OCI-LY3 (cell line): ENCODE results near the gene LRRTM1.

Experiments used
- H2AFZ ChIP-seq: fragments of 200-600, 300-600 bp; shearing (Covaris generic); 2 replicates; pipeline ENCODE4 v1.6.0; 2014; ENCODE audit warnings: antibody characterized with exemption, low read depth, low read length
- H3K27ac ChIP-seq: fragments of 200-600, 300-600 bp; sonication (generic); 2 replicates; pipeline ENCODE4 v1.5.1; 2014; ENCODE audit warnings: mild to moderate bottlenecking, low read length, moderate library complexity, mixed read lengths
- H3K27me3 ChIP-seq: fragments of 200-600, 300-600 bp; sonication (generic); 2 replicates; pipeline ENCODE4 v1.6.1; 2014; ENCODE audit warnings: low read depth, low read length, mixed read lengths
- H3K36me3 ChIP-seq: fragments of 200-600, 300-600 bp; sonication (generic); replicated peaks from 2 replicates; pipeline ENCODE3; 2014; ENCODE audit warnings: low read depth, low read length, mixed read lengths
- H3K4me1 ChIP-seq: fragments of 300-600, 200-600 bp; sonication (generic); 2 replicates; pipeline ENCODE4 v1.6.1; 2014; ENCODE audit warnings: low read length, mixed read lengths
- H3K4me2 ChIP-seq: fragments of 200-600, 300-600 bp; sonication (generic); 2 replicates; pipeline ENCODE4 v1.6.1; 2014; ENCODE audit warnings: low read length, mixed read lengths
- H3K4me3 ChIP-seq: fragments of 300-600, 200-600 bp; sonication (generic); 2 replicates; pipeline ENCODE4 v1.5.1; 2014; ENCODE audit warnings: antibody characterized with exemption, mild to moderate bottlenecking, low read length, moderate library complexity
- H3K79me2 ChIP-seq: fragments of 300-600, 200-600 bp; shearing (Covaris generic); 2 replicates; pipeline ENCODE4 v1.6.1; 2014; ENCODE audit warnings: mild to moderate bottlenecking, low read length, mixed read lengths
- H3K9ac ChIP-seq: fragments of 300-600, 200-600 bp; shearing (Covaris generic); 2 replicates; pipeline ENCODE4 v1.6.0; 2014; ENCODE audit warnings: mild to moderate bottlenecking, low read length, moderate library complexity
- H3K9me3 ChIP-seq: fragments of 200-600, 300-600 bp; shearing (Covaris generic); 2 replicates; pipeline ENCODE4 v1.6.1; 2014; ENCODE audit warnings: low read length, mixed read lengths; ENCODE audit not compliant: insufficient read depth
- H4K20me1 ChIP-seq: fragments of 200-600, 300-600 bp; sonication (generic); 2 replicates; pipeline ENCODE4 v1.6.1; 2016; ENCODE audit warnings: low read length, mixed read lengths; ENCODE audit not compliant: insufficient read depth
- CTCF ChIP-seq: fragments of 200-600, 300-600 bp; sonication (generic); IDR thresholded peaks from 2 replicates; pipeline ENCODE4 v1.5.1; 2014; ENCODE audit warnings: antibody characterized with exemption, low read length, low read depth
- EZH2phosphoT487 ChIP-seq: fragments of 200-600 bp; shearing (Covaris generic); IDR thresholded peaks from 2 replicates; pipeline ENCODE4 v1.6.1; 2018; ENCODE audit warnings: antibody characterized with exemption, mixed run types, low read depth

Gene LRRTM1

DNA sequence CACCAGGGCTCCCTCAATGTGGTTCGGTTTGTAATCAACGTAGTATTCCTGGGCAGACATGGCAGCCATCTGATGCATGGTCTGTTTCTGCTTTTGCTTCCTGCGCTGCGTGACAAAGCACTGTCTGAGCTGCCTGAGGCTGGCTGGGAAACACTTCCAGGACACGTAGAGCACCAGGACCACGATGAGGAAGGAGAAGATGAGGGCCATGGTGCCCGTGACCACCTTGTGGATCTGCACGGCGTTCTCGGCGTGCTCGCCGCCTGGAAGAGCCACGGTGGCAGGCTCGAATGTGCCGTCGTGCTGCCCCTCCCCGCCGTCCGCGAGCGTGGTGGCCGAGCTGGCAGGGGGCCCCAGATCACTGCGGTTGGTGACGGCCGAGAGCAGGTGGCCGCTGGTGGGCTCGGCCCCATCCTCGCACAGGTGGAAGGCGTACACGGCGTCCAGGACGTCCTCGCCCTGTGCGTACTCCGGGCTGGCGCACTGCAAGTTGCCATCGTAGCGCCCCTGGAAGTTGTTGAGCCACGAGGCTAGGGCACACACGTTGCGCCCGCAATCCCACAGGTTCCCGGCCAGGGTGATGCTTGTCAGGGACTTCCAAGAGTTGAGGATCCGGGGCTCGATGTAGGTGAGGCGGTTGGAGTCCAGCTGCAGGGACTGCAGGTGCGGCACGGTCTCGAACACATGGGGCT, 2.1 kb downstream of the LRRTM1 start:
- Histone ChIP-seq H3K9me3 (no peaks in the 10 kb centered on the region), H3K36me3 (no peaks in the 10 kb centered on the region), H4K20me1 (no peaks in the 10 kb centered on the region), H3K4me3 (no peak overlapping the region), H3K9ac (no peak overlapping the region), H3K4me1 (no peaks in the 10 kb centered on the region), H3K4me2 (no peak overlapping the region), H2AFZ (no peak overlapping the region), H3K27ac (no peak overlapping the region), H3K79me2 (no peaks in the 10 kb centered on the region), H3K27me3 (no peaks in the 10 kb centered on the region)
- TF ChIP-seq CTCF (no peak), EZH2phosphoT487 (no peak)

GRCh38 chr2:80302001-80302313, 2.6 kb downstream of the LRRTM1 start:
- Histone ChIP-seq H3K36me3 (no peaks in the 10 kb centered on the region), H3K79me2 (no peaks in the 10 kb centered on the region), H2AFZ (no peak overlapping the region), H4K20me1 (no peaks in the 10 kb centered on the region), H3K27ac (no peak overlapping the region), H3K9ac (no peak overlapping the region), H3K9me3 (no peaks in the 10 kb centered on the region), H3K4me3 (no peak overlapping the region), H3K27me3 (no peaks in the 10 kb centered on the region), H3K4me2 (no peak overlapping the region), H3K4me1 (no peaks in the 10 kb centered on the region)
- TF ChIP-seq CTCF (no peak), EZH2phosphoT487 (no peak)

DNA sequence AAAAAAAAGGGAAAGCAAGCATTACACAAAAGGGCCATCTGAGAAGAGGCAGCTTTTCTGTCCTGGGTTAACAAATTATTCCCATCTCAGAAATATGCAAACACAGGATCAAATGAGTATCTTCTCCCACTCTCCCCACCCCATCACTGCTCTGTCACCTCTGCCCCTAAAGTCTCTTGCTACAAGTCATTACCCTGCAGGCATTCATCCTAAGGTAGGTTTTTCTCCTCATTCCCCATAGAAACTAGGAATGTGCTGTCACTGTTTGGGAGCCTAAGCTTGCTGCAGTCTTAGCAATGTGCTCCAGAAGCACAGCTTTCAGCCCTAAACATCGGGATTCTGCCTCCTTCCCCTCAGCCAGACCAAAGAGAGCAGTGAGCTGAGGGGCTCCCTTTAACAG, 3.6 kb downstream of the LRRTM1 start:
- H3K4me2 ChIP-seq = no peak overlapping the region

DNA sequence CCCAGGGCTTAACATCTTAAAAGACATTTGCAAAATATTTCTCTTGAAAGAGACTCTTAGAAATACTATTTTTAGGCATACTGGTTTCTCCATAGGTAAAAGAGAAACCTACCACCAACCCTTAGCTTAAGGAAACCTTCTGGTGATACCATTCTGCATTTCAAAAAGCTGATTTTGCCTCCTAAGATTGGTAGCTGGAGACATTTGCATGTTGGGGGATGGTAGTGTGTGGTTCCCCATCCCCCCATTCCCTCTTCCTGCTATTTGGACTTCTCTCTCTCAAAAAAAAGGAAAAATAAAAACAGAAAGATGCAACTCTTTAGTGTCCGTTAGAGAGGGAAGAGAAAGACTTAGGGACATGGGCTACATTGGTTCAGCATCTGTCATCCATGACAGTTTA, 4.2 kb downstream of the LRRTM1 start:
- no peak overlapping the region for H3K9ac ChIP-seq
- no peaks in the 10 kb centered on the region for H3K36me3 ChIP-seq
- no peaks in the 10 kb centered on the region for H3K9me3 ChIP-seq
- no peak overlapping the region for H2AFZ ChIP-seq
- no peaks in the 10 kb centered on the region for H4K20me1 ChIP-seq
- H3K4me2 ChIP-seq = no peak overlapping the region
- H3K4me1 ChIP-seq = no peaks in the 10 kb centered on the region
- H3K4me3 ChIP-seq = no peak overlapping the region
- no peaks in the 10 kb centered on the region for H3K27me3 ChIP-seq
- no peaks in the 10 kb centered on the region for H3K79me2 ChIP-seq
- TF ChIP-seq EZH2phosphoT487 = no peak
- no peak for TF ChIP-seq CTCF
- no peak overlapping the region for H3K27ac ChIP-seq

More for the DNA sequence above, 3.6 kb downstream of the LRRTM1 start:
- Histone ChIP-seq H3K4me3 (no peak overlapping the region), H4K20me1 (no peaks in the 10 kb centered on the region), H3K9me3 (no peaks in the 10 kb centered on the region), H3K27me3 (no peaks in the 10 kb centered on the region), H3K27ac (no peak overlapping the region), H3K9ac (no peak overlapping the region), H3K36me3 (no peaks in the 10 kb centered on the region), H3K4me1 (no peaks in the 10 kb centered on the region), H3K79me2 (no peaks in the 10 kb centered on the region), H2AFZ (no peak overlapping the region)
- TF ChIP-seq EZH2phosphoT487 (no peak), CTCF (no peak)
